ENCODE results near the gene PTPN1.

DNA sequence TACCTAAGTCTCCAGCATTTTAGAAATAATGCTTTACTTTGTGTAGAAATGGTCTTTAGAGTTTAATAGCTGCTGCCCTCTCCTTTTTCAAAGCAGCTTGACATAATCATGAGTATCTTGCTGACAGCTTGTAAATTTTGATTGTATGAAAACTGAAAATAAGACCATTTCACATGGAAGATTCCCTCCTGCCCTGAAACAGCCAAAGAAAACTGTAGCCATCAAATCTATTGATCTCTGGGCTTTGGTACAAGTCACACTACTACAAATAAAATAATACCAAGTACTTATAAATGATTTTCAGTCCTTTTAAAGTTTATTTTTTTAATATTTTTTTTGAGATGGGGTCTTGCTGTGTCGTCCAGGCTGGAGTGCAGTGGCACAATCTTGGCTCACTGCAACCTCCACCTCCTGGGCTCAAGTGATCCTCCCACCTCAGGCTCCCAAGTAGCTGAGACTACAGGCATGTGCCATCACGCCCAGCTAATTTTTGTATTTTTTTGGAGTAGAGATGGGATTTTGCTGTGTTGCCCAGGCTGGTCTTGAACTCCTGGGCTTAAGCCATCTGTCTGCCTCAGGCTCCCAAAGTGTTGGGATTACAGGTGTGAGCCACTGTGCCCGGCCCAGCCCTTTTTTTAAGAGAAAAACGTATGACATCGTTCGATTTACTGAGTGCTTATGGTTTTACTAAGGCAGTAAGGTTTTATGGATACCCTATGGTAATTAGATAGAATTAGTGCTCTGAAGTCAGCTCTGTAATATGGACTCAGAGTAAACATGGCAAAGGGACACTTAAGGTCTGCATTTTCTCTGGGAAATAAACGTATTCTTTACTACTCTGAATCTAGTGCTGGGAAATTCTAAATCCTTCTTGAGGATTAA is 7.0 kb downstream of the PTPN1 start:
- TF ChIP-seq EZH2 (IDR thresholded peaks at IDR 0.05; ENCODE audit: low read length) (no peak), CTCF (optimal IDR thresholded peaks at IDR 0.05 in 1 of 3, IDR thresholded peaks at IDR 0.05 in 1 of 3, conservative IDR thresholded peaks at IDR 0.05 in 1 of 3; ENCODE audit: extremely low read depth in 1 of 3, insufficient read depth in 2 of 3, low read length in 3 of 3) (no peak)

Measured in keratinocyte (primary cell).